OCI-LY3 (cell line): Measurements from ENCODE around the gene COPRS.

ENCODE experiments used
- H2AFZ ChIP-seq: fragments of 200-600, 300-600 bp; shearing (Covaris generic); 2 replicates; pipeline ENCODE4 v1.6.0; 2014; ENCODE audit warnings: antibody characterized with exemption, low read depth, low read length
- H3K27ac ChIP-seq: fragments of 200-600, 300-600 bp; sonication (generic); 2 replicates; pipeline ENCODE4 v1.5.1; 2014; ENCODE audit warnings: mild to moderate bottlenecking, low read length, moderate library complexity, mixed read lengths
- H3K27me3 ChIP-seq: fragments of 200-600, 300-600 bp; sonication (generic); 2 replicates; pipeline ENCODE4 v1.6.1; 2014; ENCODE audit warnings: low read depth, low read length, mixed read lengths
- H3K36me3 ChIP-seq: fragments of 200-600, 300-600 bp; sonication (generic); replicated peaks from 2 replicates; pipeline ENCODE3; 2014; ENCODE audit warnings: low read depth, low read length, mixed read lengths
- H3K4me1 ChIP-seq: fragments of 300-600, 200-600 bp; sonication (generic); 2 replicates; pipeline ENCODE4 v1.6.1; 2014; ENCODE audit warnings: low read length, mixed read lengths
- H3K4me2 ChIP-seq: fragments of 200-600, 300-600 bp; sonication (generic); 2 replicates; pipeline ENCODE4 v1.6.1; 2014; ENCODE audit warnings: low read length, mixed read lengths
- H3K4me3 ChIP-seq: fragments of 300-600, 200-600 bp; sonication (generic); 2 replicates; pipeline ENCODE4 v1.5.1; 2014; ENCODE audit warnings: antibody characterized with exemption, mild to moderate bottlenecking, low read length, moderate library complexity
- H3K79me2 ChIP-seq: fragments of 300-600, 200-600 bp; shearing (Covaris generic); 2 replicates; pipeline ENCODE4 v1.6.1; 2014; ENCODE audit warnings: mild to moderate bottlenecking, low read length, mixed read lengths
- H3K9ac ChIP-seq: fragments of 300-600, 200-600 bp; shearing (Covaris generic); 2 replicates; pipeline ENCODE4 v1.6.0; 2014; ENCODE audit warnings: mild to moderate bottlenecking, low read length, moderate library complexity
- H3K9me3 ChIP-seq: fragments of 200-600, 300-600 bp; shearing (Covaris generic); 2 replicates; pipeline ENCODE4 v1.6.1; 2014; ENCODE audit warnings: low read length, mixed read lengths; ENCODE audit not compliant: insufficient read depth
- H4K20me1 ChIP-seq: fragments of 200-600, 300-600 bp; sonication (generic); 2 replicates; pipeline ENCODE4 v1.6.1; 2016; ENCODE audit warnings: low read length, mixed read lengths; ENCODE audit not compliant: insufficient read depth
- EZH2phosphoT487 ChIP-seq: fragments of 200-600 bp; shearing (Covaris generic); IDR thresholded peaks from 2 replicates; pipeline ENCODE4 v1.6.1; 2018; ENCODE audit warnings: antibody characterized with exemption, mixed run types, low read depth
- TF ChIP-seq, protein P1 (sequence below): fragments of 200-600, 300-600 bp; sonication (generic); IDR thresholded peaks from 2 replicates; pipeline ENCODE4 v1.5.1; 2014; ENCODE audit warnings: antibody characterized with exemption, low read length, low read depth

The COPRS gene

DNA sequence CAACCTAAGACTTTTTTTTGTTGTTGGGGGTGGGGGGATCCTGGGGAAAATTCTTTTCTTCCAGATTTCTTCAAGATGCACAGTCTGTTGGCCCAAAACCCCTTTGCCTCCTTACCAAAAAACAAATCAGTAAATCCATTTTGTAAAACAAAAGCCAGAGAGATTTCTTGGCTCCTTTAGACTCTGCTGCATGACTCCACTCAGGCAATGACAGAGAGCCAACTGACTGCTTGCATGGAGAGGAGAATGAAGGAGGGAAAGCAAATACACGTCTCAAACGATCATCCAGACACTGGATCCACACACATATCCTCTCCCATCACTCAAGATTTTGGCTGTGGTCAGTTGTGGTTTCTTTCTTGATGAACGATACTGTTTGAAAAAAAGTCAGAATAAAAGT is 13.8 kb downstream of the COPRS start:
- no peaks in the 10 kb centered on the region for H3K9me3 ChIP-seq
- TF ChIP-seq, protein P1, sequence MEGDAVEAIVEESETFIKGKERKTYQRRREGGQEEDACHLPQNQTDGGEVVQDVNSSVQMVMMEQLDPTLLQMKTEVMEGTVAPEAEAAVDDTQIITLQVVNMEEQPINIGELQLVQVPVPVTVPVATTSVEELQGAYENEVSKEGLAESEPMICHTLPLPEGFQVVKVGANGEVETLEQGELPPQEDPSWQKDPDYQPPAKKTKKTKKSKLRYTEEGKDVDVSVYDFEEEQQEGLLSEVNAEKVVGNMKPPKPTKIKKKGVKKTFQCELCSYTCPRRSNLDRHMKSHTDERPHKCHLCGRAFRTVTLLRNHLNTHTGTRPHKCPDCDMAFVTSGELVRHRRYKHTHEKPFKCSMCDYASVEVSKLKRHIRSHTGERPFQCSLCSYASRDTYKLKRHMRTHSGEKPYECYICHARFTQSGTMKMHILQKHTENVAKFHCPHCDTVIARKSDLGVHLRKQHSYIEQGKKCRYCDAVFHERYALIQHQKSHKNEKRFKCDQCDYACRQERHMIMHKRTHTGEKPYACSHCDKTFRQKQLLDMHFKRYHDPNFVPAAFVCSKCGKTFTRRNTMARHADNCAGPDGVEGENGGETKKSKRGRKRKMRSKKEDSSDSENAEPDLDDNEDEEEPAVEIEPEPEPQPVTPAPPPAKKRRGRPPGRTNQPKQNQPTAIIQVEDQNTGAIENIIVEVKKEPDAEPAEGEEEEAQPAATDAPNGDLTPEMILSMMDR = no peak
- no peak for TF ChIP-seq EZH2phosphoT487
- no peak overlapping the region for H3K9ac ChIP-seq
- no peak overlapping the region for H2AFZ ChIP-seq
- peaks cover 20% of the 10 kb centered on the region for H3K4me1 ChIP-seq
- H3K4me2 ChIP-seq = no peak overlapping the region
- H3K36me3 ChIP-seq = no peaks in the 10 kb centered on the region
- no peak overlapping the region for H3K27ac ChIP-seq
- no peaks in the 10 kb centered on the region for H3K79me2 ChIP-seq
- H4K20me1 ChIP-seq = no peaks in the 10 kb centered on the region
- no peak overlapping the region for H3K4me3 ChIP-seq
- H3K27me3 ChIP-seq = no peaks in the 10 kb centered on the region

DNA sequence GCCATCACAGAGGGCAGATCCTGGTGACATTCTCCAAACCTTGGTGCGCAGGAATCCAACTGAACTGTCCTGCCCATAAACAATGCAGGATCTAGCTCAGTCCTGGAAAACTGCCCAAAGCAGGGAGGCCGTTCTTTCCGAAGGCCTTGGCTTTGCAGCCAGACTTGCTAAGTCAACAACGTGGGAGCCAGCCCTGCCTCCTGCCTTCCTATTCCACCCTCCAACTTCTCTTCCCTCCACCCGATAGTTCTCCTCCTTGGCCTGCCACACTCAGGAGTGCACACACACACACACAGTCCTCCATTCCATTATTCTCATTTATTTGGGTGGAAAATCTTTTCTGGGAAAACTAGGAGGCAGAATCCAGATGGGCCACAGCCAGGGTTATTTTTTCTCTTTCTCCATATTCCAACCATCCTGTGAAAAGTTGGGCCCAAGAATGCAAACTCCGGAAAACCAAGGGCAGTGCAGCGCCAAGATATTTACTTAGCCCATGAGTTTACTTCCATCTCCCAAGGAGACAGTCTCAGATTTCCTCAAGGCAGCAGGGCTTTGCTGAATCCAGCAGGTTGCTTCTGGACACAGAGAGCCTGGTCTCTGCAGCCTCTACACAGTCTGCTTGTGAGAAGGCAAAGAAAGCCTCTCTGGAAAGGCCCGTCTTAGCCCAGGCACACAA is 15.8 kb downstream of the COPRS start:
- TF ChIP-seq, protein P1 = no peak
- TF ChIP-seq EZH2phosphoT487 = no peak
- H3K9me3 ChIP-seq = no peaks in the 10 kb centered on the region
- peak overlapping the region; percentile 73; the same call in 1 of the 2 replicates for H3K4me3 ChIP-seq
- H3K4me1 ChIP-seq = peaks cover 25% of the 10 kb centered on the region
- no peaks in the 10 kb centered on the region for H3K79me2 ChIP-seq
- no peaks in the 10 kb centered on the region for H3K27me3 ChIP-seq
- no peaks in the 10 kb centered on the region for H3K36me3 ChIP-seq
- H3K27ac ChIP-seq = no peak overlapping the region
- H4K20me1 ChIP-seq = no peaks in the 10 kb centered on the region
- H3K9ac ChIP-seq = peak overlapping the region; percentile 65; the same call in 1 of the 2 replicates
- H2AFZ ChIP-seq = peak overlapping the region; percentile 74; the same call in 1 of the 2 replicates
- peak overlapping the region; percentile 95 for H3K4me2 ChIP-seq

DNA sequence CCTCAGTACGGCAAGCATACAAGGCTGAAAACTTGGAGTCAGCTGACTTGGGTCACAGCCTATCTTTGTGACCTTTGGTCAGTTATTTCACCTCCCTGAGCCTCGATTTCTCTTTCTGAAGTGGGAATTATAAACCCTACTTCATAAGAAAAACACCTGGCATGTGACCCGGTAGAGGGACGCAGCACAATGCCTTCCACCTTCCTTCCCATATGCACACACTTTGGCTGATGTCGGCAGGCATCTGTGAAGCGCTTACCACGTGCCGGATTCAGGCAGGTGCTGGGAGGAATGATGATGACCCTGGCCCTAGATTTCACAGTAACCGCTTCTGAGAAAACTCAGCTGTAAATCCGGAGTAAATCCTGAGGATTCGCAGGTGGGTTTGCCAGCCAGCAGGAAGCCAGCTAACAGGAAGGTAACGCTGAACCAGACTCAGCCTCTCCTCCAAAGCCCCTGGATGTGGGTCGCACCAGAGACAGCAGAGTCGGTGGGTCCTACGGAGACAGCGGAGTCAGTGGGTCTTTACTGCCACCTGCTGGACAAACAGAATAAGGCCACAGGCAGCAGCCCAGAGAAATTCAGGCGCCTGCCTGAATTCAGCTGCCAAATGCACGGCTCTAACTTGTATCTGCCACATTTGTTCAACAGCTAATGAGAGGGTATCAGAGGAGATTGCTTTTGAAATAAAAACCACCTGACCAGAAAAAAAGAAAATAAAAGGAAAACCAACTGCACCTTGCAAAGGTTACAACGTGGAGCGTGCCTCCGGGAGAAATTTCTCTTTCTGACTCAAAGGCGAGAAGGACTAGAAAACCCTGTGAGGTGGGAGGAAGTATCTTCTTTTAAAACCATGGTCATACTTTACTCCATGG is 16.6 kb downstream of the COPRS start:
- Histone ChIP-seq H3K4me1 (peaks cover 25% of the 10 kb centered on the region), H4K20me1 (no peaks in the 10 kb centered on the region), H3K36me3 (no peaks in the 10 kb centered on the region), H3K27me3 (no peaks in the 10 kb centered on the region), H3K79me2 (no peaks in the 10 kb centered on the region), H3K4me2 (peak overlapping the region; percentile 95), H3K9me3 (no peaks in the 10 kb centered on the region), H3K27ac (0 out of 2 replicates have a peak overlapping the region, but pooled peaks have one; percentile 1), H3K9ac (peak overlapping the region; percentile 65), H3K4me3 (peak overlapping the region; percentile 73), H2AFZ (peak overlapping the region; percentile 74)
- TF ChIP-seq, protein P1 = peak; percentile 96
- no peak for TF ChIP-seq EZH2phosphoT487

DNA sequence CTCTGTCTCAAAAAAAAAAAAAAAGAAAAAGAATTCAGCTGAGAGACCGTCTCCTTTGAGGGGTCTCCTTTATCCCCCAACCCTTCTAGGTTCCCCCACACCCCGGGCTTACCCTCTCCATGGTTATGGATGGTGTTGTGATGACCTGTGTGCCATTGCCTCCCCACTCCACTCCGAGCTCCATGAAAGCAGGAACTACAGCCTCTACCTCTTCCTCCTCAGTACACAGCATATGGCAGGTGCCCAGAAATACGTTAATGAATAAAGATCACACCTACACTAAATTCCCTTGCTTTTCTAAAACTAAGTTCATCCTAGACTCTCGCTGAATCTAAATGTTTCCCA is 17.2 kb downstream of the COPRS start:
- Histone ChIP-seq H4K20me1 (no peaks in the 10 kb centered on the region), H3K9ac (peak overlapping the region; percentile 65), H3K79me2 (no peaks in the 10 kb centered on the region), H2AFZ (peak overlapping the region; percentile 74; the same call in 1 of the 2 replicates), H3K36me3 (no peaks in the 10 kb centered on the region), H3K27me3 (no peaks in the 10 kb centered on the region), H3K27ac (0 out of 2 replicates have a peak overlapping the region, but pooled peaks have one; percentile 1), H3K9me3 (no peaks in the 10 kb centered on the region), H3K4me3 (peak overlapping the region; percentile 73), H3K4me2 (peak overlapping the region; percentile 95), H3K4me1 (peaks cover 25% of the 10 kb centered on the region)
- no peak for TF ChIP-seq EZH2phosphoT487
- TF ChIP-seq, protein P1 = no peak
